ENCODE data around the gene WDR74. TPM values are rescaled to one million over a fixed set of nuclear protein-coding genes. Genes with fewer than 3 reads are reported as not detected.

The WDR74 gene
- total and polyA plus RNA-seq, 2 of the 13 experiments (the other 11 are each of a cell fraction or from before 2014, with no cell fraction given) = 77.0 to 83.3 TPM

DNA sequence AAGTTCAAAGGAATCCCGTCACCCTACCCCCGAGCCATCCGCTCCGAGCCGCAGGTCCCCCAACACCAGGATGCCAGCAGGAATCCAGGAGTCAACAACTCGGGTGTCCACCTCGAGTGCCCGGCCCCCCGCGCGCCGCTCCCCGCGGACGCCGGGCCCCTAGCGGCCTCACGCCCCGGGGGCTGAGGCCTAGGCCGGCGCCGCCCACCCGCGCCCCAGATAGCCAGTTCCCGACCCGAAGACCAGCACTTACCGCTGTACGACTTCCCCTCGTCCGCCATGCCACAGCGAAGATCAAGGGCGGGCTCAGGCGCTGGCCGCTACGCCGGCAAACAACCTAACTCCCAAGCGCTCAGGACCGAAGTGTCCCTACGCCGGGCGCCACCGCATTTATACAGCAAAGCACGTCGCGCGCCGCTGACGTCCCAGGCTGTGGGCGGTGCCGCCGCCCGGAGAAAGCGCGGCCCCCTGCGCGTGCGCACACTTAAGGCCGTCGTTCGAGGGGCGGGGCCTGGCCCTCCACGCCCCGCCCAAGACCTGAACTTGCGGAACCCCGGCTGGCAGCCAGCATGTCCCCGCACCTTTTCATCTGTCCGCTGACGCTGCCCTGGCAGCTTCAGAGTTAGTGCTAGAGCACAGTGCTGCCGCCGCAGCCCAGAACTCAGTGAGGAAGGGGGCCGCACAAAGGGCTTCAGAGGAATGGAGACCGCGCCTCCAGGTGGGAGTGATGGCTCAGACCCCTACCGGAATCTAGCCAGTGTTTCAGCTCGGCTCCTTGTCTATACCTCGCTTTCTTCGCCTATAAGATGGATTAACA lies 34.1 kb downstream of the WDR74 start, which contains the start of gene NXF1 (continued):
- TF ChIP-seq, protein P1, sequence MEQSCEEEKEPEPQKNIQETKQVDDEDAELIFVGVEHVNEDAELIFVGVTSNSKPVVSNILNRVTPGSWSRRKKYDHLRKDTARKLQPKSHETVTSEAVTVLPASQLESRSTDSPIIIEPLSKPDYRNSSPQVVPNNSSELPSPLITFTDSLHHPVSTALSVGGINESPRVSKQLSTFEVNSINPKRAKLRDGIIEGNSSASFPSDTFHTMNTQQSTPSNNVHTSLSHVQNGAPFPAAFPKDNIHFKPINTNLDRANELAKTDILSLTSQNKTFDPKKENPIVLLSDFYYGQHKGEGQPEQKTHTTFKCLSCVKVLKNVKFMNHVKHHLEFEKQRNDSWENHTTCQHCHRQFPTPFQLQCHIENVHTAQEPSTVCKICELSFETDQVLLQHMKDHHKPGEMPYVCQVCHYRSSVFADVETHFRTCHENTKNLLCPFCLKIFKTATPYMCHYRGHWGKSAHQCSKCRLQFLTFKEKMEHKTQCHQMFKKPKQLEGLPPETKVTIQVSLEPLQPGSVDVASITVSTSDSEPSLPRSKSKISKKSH (CRISPR knock-in tag; IDR thresholded peaks at IDR 0.05; ENCODE audit: borderline replicate concordance) = peak; percentile 93
- TF ChIP-seq ZNF530 (CRISPR knock-in tag; IDR thresholded peaks at IDR 0.05; ENCODE audit: low read depth) (no peak), ATAD3A (CRISPR knock-in tag; IDR thresholded peaks at IDR 0.05) (no peak), ZNF737 (CRISPR knock-in tag; IDR thresholded peaks at IDR 0.05; ENCODE audit: borderline replicate concordance) (no peak), FUBP1 (CRISPR knock-in tag; IDR thresholded peaks at IDR 0.05; ENCODE audit: borderline replicate concordance) (no peak), ZUFSP (CRISPR knock-in tag; IDR thresholded peaks at IDR 0.05; ENCODE audit: borderline replicate concordance) (no peak), MLLT10 (CRISPR knock-in tag; IDR thresholded peaks at IDR 0.05) (no peak), MEF2D (CRISPR knock-in tag; IDR thresholded peaks at IDR 0.05) (peak; percentile 58), KLF9 (CRISPR knock-in tag; IDR thresholded peaks at IDR 0.05; ENCODE audit: low read depth) (peak; percentile 84; the same call in 1 of the 2 replicates), ZNF746 (CRISPR knock-in tag; IDR thresholded peaks at IDR 0.05) (peak; percentile 78; the same call in 1 of the 2 replicates), HDAC6 (IDR thresholded peaks at IDR 0.05; ENCODE audit: low read depth, low read length) (no peak), ZSCAN30 (CRISPR knock-in tag; IDR thresholded peaks at IDR 0.05) (no peak), TRIM24 (CRISPR knock-in tag; IDR thresholded peaks at IDR 0.05) (no peak), POLR2AphosphoS5 (IDR thresholded peaks at IDR 0.05; ENCODE audit: low read depth, low read length) (peak; percentile 100), ZNF235 (CRISPR knock-in tag; IDR thresholded peaks at IDR 0.05; ENCODE audit: borderline replicate concordance) (peak; percentile 91; the same call in 1 of the 2 replicates)
- TF ChIP-seq, protein P2, sequence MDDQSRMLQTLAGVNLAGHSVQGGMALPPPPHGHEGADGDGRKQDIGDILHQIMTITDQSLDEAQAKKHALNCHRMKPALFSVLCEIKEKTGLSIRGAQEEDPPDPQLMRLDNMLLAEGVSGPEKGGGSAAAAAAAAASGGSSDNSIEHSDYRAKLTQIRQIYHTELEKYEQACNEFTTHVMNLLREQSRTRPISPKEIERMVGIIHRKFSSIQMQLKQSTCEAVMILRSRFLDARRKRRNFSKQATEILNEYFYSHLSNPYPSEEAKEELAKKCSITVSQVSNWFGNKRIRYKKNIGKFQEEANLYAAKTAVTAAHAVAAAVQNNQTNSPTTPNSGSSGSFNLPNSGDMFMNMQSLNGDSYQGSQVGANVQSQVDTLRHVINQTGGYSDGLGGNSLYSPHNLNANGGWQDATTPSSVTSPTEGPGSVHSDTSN (CRISPR knock-in tag; IDR thresholded peaks at IDR 0.05; ENCODE audit: borderline replicate concordance) = peak; percentile 18; the same call in 1 of the 2 replicates
- TF ChIP-seq, protein P3, sequence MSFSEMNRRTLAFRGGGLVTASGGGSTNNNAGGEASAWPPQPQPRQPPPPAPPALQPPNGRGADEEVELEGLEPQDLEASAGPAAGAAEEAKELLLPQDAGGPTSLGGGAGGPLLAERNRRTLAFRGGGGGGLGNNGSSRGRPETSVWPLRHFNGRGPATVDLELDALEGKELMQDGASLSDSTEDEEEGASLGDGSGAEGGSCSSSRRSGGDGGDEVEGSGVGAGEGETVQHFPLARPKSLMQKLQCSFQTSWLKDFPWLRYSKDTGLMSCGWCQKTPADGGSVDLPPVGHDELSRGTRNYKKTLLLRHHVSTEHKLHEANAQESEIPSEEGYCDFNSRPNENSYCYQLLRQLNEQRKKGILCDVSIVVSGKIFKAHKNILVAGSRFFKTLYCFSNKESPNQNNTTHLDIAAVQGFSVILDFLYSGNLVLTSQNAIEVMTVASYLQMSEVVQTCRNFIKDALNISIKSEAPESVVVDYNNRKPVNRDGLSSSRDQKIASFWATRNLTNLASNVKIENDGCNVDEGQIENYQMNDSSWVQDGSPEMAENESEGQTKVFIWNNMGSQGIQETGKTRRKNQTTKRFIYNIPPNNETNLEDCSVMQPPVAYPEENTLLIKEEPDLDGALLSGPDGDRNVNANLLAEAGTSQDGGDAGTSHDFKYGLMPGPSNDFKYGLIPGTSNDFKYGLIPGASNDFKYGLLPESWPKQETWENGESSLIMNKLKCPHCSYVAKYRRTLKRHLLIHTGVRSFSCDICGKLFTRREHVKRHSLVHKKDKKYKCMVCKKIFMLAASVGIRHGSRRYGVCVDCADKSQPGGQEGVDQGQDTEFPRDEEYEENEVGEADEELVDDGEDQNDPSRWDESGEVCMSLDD (CRISPR knock-in tag; IDR thresholded peaks at IDR 0.05; ENCODE audit: borderline replicate concordance) = 0 out of 2 replicates have a peak, but pooled peaks have one; percentile 28
- TF ChIP-seq, protein P4, sequence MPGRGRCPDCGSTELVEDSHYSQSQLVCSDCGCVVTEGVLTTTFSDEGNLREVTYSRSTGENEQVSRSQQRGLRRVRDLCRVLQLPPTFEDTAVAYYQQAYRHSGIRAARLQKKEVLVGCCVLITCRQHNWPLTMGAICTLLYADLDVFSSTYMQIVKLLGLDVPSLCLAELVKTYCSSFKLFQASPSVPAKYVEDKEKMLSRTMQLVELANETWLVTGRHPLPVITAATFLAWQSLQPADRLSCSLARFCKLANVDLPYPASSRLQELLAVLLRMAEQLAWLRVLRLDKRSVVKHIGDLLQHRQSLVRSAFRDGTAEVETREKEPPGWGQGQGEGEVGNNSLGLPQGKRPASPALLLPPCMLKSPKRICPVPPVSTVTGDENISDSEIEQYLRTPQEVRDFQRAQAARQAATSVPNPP (CRISPR knock-in tag; IDR thresholded peaks at IDR 0.05) = peak; percentile 74; the same call in 1 of the 2 replicates

Measured in HepG2 (cell line).